ENCODE data around the gene MYH14.

The MYH14 gene

DNA sequence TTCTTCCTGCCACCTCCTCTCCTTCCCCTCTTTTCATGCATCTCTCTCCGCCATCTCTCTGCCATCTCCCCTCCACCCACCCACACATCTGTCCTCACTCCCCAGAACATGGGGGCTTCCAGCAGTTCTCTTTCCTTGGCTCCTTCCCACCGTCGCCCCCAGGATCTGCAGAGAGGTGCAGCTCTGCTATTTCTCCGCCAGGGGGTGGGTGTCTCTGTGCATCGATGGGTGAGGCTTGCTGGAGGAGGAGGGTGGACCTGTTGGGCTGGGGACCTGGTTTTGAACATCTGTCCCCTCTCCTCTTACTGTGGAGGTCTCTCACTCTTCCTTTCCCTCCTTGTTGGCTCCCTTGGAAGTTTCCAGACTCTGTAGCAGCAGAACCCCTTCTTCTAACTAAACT lies 51.7 kb downstream of the MYH14 start:
- DNase-seq = no peak

DNA sequence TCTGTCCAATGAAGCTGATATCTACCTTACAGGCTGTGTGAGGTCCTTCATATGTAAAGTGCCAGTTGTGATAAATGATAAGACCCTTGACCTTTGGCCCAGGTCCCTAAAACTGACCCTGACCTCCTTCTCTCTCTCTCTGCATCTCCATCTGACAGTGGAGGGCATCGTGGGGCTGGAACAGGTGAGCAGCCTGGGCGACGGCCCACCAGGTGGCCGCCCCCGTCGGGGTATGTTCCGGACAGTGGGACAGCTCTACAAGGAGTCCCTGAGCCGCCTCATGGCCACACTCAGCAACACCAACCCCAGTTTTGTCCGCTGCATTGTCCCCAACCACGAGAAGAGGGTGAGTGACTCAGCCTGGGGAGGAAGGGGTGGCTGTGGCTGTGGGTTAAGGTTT lies 53.7 kb downstream of the MYH14 start:
- no peak for DNase-seq

DNA sequence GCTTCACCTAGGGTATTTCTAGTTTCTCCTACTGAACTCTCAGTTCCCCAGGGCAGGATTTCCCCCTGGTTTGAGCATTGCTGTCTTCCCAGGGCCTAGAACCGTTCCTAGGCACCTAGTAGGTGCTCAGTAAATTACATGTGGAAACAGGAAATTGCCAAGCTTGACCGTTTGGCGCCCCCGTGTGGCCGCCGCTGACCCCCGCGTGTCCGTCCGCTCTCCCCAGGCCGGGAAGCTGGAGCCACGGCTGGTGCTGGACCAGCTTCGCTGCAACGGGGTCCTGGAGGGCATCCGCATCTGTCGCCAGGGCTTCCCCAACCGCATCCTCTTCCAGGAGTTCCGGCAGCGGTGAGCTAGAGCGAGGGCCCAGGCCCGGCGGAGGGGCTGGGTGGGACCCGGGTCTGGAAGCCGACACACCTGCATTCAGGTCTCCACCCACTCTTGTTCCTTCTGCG lies 55.5 kb downstream of the MYH14 start:
- peak in 2 of 51 donors; percentile 13 to 27 for DNase-seq

DNA sequence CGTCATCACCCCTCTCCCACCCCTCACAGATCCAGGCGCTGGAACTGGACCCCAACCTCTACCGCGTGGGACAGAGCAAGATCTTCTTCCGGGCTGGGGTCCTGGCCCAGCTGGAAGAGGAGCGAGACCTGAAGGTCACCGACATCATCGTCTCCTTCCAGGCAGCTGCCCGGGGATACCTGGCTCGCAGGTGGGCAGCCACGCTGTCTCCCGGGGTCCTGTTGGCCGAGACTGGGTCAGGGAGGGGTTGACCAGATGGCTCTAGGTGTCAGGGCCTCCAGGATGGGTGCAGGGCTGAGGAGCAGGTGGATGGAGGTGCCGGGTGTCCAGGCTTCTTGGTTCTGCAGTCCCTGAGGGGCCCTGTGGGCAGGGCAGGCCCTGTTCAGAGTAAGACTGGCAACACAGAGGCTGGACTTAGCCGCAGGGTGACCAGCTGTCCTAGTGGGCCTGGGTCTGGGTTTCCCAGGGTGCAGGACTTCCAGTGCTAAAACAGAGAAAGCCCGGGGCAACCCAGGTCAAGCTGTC lies 58.1 kb downstream of the MYH14 start:
- DNase-seq = no peak

DNA sequence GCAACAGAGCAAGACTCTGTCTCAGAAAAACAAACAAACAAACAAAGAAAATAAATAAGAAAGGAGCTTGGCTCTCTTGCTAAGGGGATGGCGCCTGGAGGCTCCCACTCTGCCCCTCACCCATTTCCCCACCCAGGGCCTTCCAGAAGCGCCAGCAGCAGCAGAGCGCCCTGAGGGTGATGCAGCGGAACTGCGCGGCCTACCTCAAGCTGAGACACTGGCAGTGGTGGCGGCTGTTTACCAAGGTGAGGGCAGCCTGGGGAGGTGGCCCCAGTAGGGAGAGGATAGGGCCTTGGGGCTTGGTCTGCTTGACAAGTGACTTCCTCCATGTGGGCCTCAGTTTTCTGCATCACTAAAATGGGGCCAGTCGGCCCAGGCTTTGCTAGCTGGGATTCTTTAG lies 59.8 kb downstream of the MYH14 start:
- no peak for DNase-seq

DNA sequence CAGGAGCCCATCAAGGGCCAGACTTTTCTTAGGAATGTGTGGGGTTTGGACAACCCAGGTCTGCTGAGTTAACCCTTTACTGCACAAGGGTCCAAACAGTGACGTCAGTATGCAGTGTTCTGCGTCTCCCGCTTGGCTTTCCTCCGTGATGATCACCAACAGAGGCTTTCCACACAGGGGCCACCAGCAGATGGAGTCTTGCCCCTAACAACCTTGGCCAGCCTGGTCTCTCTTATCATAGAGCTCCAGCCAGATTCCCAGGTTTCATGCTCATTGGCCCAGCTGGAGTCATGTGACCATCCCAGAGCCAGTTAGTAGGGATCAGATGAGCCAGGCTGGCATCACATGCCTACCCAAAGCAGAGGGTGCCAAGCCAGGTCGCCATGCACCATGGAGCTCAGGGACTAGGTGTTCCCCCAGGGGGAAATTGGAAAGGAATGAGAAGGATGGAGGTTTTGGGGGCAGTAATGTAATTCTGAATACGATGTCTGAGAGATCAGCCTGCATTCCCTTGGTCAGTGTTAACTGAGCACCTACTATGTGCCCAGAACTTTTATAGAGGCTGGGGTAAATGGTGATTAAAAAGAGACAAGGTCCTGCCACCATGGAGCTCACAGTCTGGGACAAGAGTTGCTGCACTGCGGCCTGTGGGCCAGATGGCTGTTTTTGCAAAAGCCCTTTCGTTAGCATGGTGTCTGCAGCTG lies 61.2 kb downstream of the MYH14 start:
- DNase-seq = no peak

DNA sequence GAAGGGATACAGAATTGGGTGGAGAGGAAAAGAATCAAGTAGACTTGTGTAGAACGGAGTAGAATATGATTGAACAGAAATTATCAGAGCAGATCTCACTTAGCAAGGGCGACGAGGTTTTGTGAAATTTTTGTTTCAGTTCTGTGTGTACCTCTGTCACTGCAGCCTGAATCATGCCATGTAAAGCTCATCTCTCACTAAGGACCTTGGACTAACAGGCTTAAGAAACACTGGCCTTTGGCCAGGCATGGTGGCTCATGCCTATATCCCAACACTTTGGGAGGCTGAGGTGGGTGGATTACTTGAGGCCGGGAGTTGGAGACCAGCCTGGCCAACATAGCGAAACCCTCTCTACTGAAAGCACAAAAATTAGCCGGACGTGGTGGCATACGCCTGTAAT lies 62.6 kb downstream of the MYH14 start:
- no peak for DNase-seq

DNA sequence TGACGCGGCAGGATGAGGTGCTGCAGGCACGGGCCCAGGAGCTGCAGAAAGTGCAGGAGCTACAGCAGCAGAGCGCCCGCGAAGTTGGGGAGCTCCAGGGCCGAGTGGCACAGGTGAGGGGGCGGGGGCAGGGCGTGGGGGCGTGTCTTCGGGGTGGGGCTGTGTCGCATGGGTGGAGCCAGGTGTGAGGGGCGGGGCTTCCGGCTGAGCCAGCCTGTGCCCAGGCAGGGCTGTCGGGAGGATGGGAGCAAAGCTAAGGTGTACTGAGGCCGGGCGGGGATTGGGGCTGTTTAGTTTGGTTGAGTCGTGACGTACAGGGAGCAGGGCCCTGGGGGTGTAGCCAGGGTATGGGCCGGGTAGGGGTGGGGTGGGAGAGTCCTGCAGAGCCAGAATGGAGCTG lies 63.5 kb downstream of the MYH14 start:
- no peak for DNase-seq

DNA sequence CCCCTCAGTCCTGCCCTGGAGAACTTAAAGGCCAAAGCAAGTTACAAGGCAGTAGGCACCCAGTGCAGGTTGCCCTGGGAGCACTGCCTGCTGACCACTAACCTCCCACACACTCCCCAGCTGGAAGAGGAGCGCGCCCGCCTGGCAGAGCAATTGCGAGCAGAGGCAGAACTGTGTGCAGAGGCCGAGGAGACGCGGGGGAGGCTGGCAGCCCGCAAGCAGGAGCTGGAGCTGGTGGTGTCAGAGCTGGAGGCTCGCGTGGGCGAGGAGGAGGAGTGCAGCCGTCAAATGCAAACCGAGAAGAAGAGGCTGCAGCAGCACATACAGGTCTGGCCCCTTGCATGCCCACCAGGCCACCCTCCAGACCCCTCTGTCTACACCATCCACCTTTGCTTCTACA lies 64.6 kb downstream of the MYH14 start:
- DNase-seq = peak in 1 of 51 donors; percentile 6

DNA sequence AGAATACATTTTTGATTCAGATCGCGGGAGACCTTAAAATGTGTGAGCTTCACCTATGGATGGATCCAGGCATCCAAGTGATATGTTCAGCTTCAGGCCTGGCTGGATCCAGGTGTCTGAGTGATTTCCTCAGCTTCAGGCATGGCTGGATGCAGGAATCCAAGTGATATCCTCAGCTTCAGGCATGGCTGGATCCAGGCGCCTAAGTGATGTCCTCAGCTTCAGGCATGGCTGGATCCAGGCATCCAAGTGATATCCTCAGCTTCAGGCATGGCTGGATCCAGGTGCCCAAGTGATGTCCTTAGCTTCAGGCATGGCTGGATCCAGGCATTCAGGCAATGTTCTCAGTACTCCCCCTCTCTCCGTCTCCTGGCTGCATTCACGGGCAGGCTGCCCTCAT lies 65.1 kb downstream of the MYH14 start:
- no peak for DNase-seq

DNA sequence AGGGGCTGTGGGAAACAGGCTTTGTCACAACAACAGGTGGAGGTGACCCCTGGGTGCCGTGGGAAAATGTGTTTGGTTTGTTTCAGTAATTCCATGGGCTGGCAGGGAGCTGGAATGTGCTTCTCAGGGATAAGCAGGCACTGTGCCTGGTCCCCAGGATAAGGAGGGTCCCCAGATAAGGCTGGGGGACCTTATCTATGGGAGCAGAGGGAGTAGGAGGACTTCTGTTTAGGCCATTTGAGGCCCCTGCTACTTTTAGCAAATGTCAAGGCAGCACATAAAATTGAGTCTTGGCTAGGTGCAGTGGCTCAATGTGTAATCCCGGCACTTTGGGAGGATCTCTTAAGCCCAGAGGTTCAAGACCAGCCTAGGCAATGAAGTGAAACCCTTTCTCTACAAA lies 66.2 kb downstream of the MYH14 start:
- DNase-seq = no peak

DNA sequence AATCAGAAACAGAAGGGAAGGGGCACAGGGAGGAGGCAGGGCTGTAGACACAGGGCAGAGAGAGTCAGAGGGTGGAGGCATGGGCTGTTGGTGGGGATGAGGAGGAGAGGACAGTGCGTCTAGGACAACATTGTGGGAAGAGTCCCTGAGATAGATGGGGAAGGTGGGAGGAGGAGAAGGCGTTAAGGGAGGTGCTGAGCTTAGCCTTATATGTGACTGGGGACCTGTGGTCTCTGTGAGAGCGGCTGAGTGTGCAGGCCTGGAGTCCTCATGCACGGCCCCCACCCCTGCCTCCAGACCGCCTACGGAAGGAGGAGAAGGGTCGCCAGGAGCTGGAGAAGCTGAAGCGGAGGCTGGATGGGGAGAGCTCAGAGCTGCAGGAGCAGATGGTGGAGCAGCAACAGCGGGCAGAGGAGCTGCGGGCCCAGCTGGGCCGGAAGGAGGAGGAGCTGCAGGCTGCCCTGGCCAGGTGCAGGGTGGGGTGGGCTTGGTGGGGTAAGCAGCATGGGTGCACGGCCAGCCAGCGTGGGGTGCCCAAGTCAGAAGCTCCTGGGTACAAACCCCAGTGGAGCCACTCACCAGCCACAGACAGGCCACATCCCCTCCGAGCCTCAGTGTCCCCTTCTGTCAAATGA lies 69.0 kb downstream of the MYH14 start:
- no peak for DNase-seq

DNA sequence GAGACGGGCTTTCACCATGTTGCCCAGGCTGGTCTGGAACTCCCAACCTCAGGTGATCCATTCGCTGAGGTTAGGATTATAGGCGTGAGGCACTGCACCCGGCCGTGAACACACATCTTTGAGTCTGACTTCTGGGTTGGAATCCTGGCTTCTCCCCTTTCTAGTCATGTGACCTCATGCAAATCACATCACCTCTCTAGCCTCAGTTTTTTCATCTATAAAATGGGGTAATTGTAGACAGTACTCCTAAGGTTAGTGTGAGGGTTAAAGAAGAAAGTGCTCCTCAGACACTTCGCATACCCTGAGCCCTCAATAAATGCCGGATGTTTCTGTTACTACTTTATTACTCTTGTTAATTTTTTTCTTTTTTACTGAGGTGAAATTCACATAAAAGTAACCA lies 70.4 kb downstream of the MYH14 start:
- no peak for DNase-seq

DNA sequence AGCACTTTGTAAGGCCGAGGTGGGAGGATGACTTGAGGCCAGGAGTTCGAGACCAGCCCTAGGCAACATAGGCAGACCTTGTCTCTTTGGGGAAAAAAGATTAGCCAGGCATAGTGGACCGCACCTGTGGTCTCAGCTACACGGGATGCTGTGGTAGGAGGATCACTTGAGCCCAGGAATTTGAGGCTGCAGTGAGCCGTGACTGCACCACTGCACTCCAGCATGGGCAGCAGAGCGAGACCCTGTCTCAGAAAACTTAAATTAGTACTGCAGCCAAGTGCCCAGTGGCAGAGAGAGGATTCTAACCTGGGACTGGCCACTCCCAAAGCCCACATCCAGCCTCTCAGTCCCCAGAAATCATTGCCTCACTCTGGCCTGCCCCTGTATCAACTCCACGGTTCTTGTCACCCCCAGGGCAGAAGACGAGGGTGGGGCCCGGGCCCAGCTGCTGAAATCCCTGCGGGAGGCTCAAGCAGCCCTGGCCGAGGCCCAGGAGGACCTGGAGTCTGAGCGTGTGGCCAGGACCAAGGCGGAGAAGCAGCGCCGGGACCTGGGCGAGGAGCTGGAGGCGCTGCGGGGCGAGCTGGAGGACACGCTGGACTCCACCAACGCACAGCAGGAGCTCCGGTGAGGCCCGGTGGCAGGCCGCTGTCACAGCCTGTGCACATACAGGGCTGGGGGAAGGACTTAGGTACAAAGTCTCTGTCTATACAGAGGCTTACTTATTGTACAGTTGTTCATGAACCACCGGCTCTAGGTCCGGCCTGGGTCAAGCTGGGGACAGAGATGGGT lies 72.4 kb downstream of the MYH14 start:
- DNase-seq = no peak

DNA sequence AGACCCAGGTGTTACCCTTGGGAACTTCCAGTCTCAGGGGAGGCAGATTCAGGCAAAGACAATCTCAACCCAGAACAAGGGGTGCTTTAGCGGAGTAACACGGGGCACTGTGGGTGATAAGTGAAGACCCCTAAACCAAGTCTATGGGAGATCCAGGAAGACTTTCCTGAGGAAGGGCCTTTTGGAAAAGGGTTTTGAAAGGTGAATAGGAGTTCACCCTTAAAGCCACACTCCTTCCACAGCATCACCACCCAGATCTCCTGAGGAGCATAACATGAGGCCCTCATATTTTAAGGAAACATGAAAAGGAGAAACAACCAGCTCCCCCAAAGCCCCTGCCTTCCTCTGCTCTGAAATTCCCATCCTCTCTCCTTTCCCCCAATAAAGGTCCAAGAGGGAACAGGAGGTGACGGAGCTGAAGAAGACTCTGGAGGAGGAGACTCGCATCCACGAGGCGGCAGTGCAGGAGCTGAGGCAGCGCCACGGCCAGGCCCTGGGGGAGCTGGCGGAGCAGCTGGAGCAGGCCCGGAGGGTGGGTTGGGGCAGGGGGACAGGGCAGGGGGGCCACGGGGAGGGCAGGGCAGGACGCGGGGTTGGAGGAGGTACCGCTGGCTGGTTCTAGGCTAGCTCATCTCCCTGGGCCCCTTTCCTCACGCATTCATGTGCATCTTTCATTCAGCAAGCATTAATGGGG lies 73.1 kb downstream of the MYH14 start:
- no peak for DNase-seq

DNA sequence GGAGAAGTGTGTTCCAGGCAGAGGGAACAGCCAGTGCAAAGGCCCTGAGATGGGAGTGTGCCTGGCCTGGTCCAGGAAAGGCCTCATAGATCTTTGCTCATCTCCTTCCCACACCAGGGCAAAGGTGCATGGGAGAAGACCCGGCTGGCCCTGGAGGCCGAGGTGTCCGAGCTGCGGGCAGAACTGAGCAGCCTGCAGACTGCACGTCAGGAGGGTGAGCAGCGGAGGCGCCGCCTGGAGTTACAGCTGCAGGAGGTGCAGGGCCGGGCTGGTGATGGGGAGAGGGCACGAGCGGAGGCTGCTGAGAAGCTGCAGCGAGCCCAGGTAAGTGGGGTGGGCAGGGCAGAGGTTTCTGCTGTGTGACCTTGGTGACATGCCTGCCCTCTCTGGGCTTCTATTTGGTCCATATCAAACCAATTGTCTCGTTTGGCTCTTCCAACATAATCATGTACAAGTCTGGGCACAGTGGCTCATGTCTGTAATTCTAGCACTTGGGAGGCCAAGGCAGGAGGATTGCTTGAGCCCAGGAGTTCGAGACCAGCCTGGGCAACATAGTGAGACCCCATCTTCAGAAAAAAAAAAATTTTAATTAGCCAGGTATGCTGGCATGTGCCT lies 74.7 kb downstream of the MYH14 start:
- DNase-seq = no peak

DNA sequence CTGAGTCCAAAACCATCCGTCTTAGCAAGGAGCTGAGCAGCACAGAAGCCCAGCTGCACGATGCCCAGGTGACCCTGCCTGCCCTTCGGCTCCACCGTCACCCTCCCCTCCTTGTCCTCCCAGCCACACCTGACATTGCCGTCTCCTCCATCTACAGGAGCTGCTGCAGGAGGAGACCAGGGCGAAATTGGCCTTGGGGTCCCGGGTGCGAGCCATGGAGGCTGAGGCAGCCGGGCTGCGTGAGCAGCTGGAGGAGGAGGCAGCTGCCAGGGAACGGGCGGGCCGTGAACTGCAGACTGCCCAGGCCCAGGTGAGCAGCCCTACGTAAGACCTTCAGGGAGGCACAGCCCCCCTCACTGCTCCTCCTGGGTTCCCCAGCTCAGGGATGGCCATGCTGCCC lies 76.7 kb downstream of the MYH14 start:
- DNase-seq = no peak

DNA sequence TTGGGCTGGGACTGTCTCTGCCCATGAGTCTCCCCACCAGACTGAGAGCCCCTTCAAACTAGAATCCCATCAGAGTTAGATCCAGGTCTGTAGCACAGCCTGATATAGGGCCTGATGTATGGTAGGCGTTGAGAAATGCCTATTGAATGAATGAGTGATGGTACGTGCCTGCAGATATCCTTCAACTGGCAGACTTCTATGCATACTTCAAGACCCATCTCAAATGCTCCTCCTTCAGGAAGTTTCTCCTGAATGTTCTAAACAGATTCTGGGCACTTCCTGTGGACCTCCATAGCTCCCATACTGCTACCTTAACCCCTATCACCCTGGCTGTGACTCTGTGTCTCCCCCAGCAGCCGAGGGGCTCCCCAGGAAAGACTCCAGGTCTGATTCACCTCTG lies 77.6 kb downstream of the MYH14 start:
- no peak for DNase-seq

DNA sequence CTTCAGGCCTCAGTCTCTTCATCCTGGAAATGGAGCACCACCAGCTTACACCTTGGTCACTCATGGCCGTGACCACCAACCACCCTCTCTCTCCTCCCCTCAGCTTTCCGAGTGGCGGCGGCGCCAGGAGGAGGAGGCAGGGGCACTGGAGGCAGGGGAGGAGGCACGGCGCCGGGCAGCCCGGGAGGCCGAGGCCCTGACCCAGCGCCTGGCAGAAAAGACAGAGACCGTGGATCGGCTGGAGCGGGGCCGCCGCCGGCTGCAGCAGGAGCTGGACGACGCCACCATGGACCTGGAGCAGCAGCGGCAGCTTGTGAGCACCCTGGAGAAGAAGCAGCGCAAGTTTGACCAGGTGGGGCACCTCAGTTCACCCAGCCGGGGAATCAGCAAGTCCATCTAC lies 78.1 kb downstream of the MYH14 start:
- DNase-seq = no peak

DNA sequence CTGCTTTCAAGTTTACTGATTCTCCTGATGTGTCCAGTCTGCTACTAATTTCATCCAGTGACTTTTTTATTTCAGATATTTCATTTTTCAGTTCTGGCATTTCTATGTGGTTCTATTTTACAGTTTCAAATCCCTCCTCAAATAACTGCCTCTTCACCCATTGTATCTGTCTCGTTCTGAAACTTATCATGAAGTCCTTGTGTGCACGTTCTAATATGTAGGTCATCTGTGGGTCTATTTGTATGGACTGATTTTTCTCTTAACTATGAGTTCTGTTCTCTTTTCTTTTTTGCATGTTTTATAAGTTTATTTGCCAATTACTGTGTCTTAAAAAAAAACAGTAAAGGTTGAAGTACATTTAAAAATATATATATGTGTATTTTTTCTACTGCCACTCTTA lies 82.4 kb downstream of the MYH14 start:
- no peak for DNase-seq

DNA sequence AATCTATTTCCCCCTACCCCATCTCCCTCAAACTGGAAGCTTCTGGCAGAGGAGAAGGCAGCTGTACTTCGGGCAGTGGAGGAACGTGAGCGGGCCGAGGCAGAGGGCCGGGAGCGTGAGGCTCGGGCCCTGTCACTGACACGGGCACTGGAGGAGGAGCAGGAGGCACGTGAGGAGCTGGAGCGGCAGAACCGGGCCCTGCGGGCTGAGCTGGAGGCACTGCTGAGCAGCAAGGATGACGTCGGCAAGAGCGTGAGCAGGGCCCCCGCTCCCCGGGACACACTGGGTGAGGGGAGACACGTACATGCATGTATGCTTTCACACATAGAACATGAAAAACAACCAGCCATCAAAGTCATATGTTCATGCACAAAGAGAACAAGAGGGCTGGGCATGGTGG lies 83.0 kb downstream of the MYH14 start:
- no peak for DNase-seq

Measured in hypothalamus (tissue), 51 donors.